Measurements from ENCODE around the gene PHF20. TPM values are rescaled to one million over a fixed set of nuclear protein-coding genes. Genes with fewer than 3 reads are reported as not detected.

PHF20 gene
- total and polyA plus RNA-seq, 2 of the 13 experiments (the other 11 are each of a cell fraction or from before 2014, with no cell fraction given): 22.8 to 34.1 TPM

- no peak for TF ChIP-seq ZNF704 (CRISPR knock-in tag; IDR thresholded peaks at IDR 0.05; ENCODE audit: borderline replicate concordance)
- no peak for TF ChIP-seq SAFB2 (CRISPR knock-in tag; IDR thresholded peaks at IDR 0.05; ENCODE audit: borderline replicate concordance, low read depth)
- no peak for TF ChIP-seq HMG20B (CRISPR knock-in tag; conservative IDR thresholded peaks at IDR 0.05)
- TF ChIP-seq SMARCC2 (IDR thresholded peaks at IDR 0.05): no peak
- no peak for TF ChIP-seq ELF1 (CRISPR knock-in tag; IDR thresholded peaks at IDR 0.05)
- no peak for TF ChIP-seq SIN3A (IDR thresholded peaks at IDR 0.05; ENCODE audit: borderline replicate concordance, low read depth, low read length)
- TF ChIP-seq NFATC3 (CRISPR knock-in tag; IDR thresholded peaks at IDR 0.05): 0 out of 2 replicates have a peak, but pooled peaks have one; percentile 30
- TF ChIP-seq ZNF770 (CRISPR knock-in tag; IDR thresholded peaks at IDR 0.05): peak; percentile 72
- 0 out of 2 replicates have a peak, but pooled peaks have one; percentile 1 for TF ChIP-seq ZBTB40 (IDR thresholded peaks at IDR 0.05)
- no peak for TF ChIP-seq ZBTB40 (CRISPR knock-in tag; IDR thresholded peaks at IDR 0.05)
- TF ChIP-seq UBTF (CRISPR knock-in tag; IDR thresholded peaks at IDR 0.05): peak; percentile 1; the same call in 1 of the 2 replicates
- TF ChIP-seq IRF1 (CRISPR knock-in tag; IDR thresholded peaks at IDR 0.05; ENCODE audit: low read depth): no peak
- no peak for TF ChIP-seq SP140L (CRISPR knock-in tag; IDR thresholded peaks at IDR 0.05; ENCODE audit: borderline replicate concordance)
- TF ChIP-seq KLF12 (CRISPR knock-in tag; IDR thresholded peaks at IDR 0.05; ENCODE audit: borderline replicate concordance): no peak
These were observed 33.9 kb upstream of the PHF20 start (continued) for GRCh38 chr20:35737865-35738333.
